A172 (cell line): ENCODE results near the gene MLXIP. TPM values are rescaled to one million over a fixed set of nuclear protein-coding genes. Genes with fewer than 3 reads are reported as not detected.
"Not testable (repeated sequence)": the region's sequence is repeated elsewhere in the genome, so short reads cannot be mapped to it uniquely, and the experiment has no call there.

Source experiments
- DNase-seq: peaks from one replicate; pipeline ENCODE4 v3.0.0-alpha.2; 2015; ENCODE audit warnings: low spot score
- total RNA-seq: library from RNA; depleted of rRNA; stranded (reverse); fragments of >200 nt; shearing (Covaris generic); gene quantifications from 2 replicates; pipeline ENCODE4 v1.2.3, GENCODE V29; 2014

Gene MLXIP
- total RNA-seq, 1 experiment from 2014 or later: 5.4 TPM

- no peak for DNase-seq
These were observed 16.4 kb downstream of the MLXIP start for GRCh38 chr12:122094735-122095631.

GRCh38 chr12:122096014-122096413, 17.5 kb downstream of the MLXIP start:
- no peak for DNase-seq

- DNase-seq: no peak
These were observed 18.1 kb downstream of the MLXIP start for GRCh38 chr12:122096591-122097149.

- no peak for DNase-seq
These were observed 19.0 kb downstream of the MLXIP start for GRCh38 chr12:122097584-122097926.

GRCh38 chr12:122097927-122098756, 19.6 kb downstream of the MLXIP start:
- DNase-seq: peak; percentile 69

GRCh38 chr12:122099280-122099749, 20.8 kb downstream of the MLXIP start:
- no peak for DNase-seq

GRCh38 chr12:122099856-122100255, 21.3 kb downstream of the MLXIP start:
- no peak for DNase-seq

- DNase-seq: no peak
These were observed 22.0 kb downstream of the MLXIP start for GRCh38 chr12:122100568-122100967.

GRCh38 chr12:122102331-122102730, 23.8 kb downstream of the MLXIP start:
- DNase-seq: no peak

GRCh38 chr12:122104844-122105243, 26.3 kb downstream of the MLXIP start:
- no peak for DNase-seq

- not testable (repeated sequence) for DNase-seq
These were observed 26.9 kb downstream of the MLXIP start for GRCh38 chr12:122105496-122105895.

- DNase-seq: peak; percentile 63
These were observed 28.3 kb downstream of the MLXIP start for GRCh38 chr12:122106843-122107242.

GRCh38 chr12:122107261-122107660, 28.7 kb downstream of the MLXIP start:
- peak; percentile 78 for DNase-seq

GRCh38 chr12:122111089-122111641, 32.6 kb downstream of the MLXIP start:
- DNase-seq: no peak

- no peak for DNase-seq
These were observed 38.4 kb downstream of the MLXIP start for GRCh38 chr12:122116707-122117535.

GRCh38 chr12:122117979-122118378, 39.4 kb downstream of the MLXIP start:
- DNase-seq: no peak

- DNase-seq: not testable (repeated sequence)
These were observed 42.8 kb downstream of the MLXIP start for GRCh38 chr12:122121341-122121740.

GRCh38 chr12:122121745-122122144, 43.2 kb downstream of the MLXIP start:
- no peak for DNase-seq

GRCh38 chr12:122123051-122123760, 44.6 kb downstream of the MLXIP start:
- DNase-seq: peak; percentile 48

GRCh38 chr12:122123761-122124145, 45.2 kb downstream of the MLXIP start:
- DNase-seq: no peak
